Calu3 (cell line): ENCODE data around the gene BPIFB2. TPM values are rescaled to one million over a fixed set of nuclear protein-coding genes. Genes with fewer than 3 reads are reported as not detected.

ENCODE experiments used
- BruUV-seq: library from RNA; stranded (reverse); fragments of 400-500 nt; replicated peaks from 2 replicates; lab custom pipeline; 2021; lab: Mats Ljungman, UMichigan
- CTCF ChIA-PET: fragments of 300-600 bp; sonication (Branson Sonifier 250); formaldehyde crosslinking; loops from one replicate; lab custom pipeline; 2022; ENCODE audit warnings: antibody characterized with exemption; lab: Charles Lee
- DNase-seq: peaks from one replicate; pipeline ENCODE4 v3.0.0; 2022
- H3K27ac Mint-ChIP-seq: one replicate; pipeline ENCODE4 v1.8.0; 2022; ENCODE audit warnings: mixed read lengths; ENCODE audit not compliant: unreplicated experiment
- H3K27me3 Mint-ChIP-seq: one replicate; pipeline ENCODE4 v1.8.0; 2022; ENCODE audit warnings: mixed read lengths; ENCODE audit not compliant: unreplicated experiment
- H3K36me3 Mint-ChIP-seq: one replicate; pipeline ENCODE4 v1.8.0; 2022; ENCODE audit warnings: mild to moderate bottlenecking, moderate library complexity, mixed read lengths; ENCODE audit not compliant: insufficient read depth, unreplicated experiment
- H3K4me1 Mint-ChIP-seq: one replicate; pipeline ENCODE4 v1.8.0; 2022; ENCODE audit warnings: mild to moderate bottlenecking, low read depth, mixed read lengths; ENCODE audit not compliant: unreplicated experiment
- H3K4me3 Mint-ChIP-seq: one replicate; pipeline ENCODE4 v1.8.0; 2022; ENCODE audit warnings: mild to moderate bottlenecking, low read depth, moderate library complexity, mixed read lengths; ENCODE audit not compliant: unreplicated experiment
- H3K9me3 Mint-ChIP-seq: one replicate; pipeline ENCODE4 v1.8.0; 2022; ENCODE audit warnings: low read depth, mixed read lengths; ENCODE audit not compliant: unreplicated experiment
- CTCF ChIP-seq: fragments of 200-600 bp; IDR thresholded peaks from one replicate; pipeline ENCODE4 v1.8.0; 2022; ENCODE audit warnings: antibody characterized with exemption; ENCODE audit not compliant: unreplicated experiment
- intact Hi-C: fragments of 100-400 bp; cut with micrococcal nuclease; formaldehyde crosslinking; loops from one replicate; pipeline ENCODE4 v1.10.0; 2022; ENCODE audit not compliant: unreplicated experiment
- total RNA-seq: library from RNA; stranded (reverse); gene quantifications from 2 replicates; pipeline ENCODE4 v1.2.3, GENCODE V29; 2022

The BPIFB2 gene
- total RNA-seq, 1 experiment from 2014 or later: not detected

GRCh38 chr20:33037456-33037855 lies 30.0 kb downstream of the BPIFB2 start:
- no TSS peak for BruUV-seq
- no peak for DNase-seq
- CTCF ChIA-PET: no interaction called here
- Mint-ChIP-seq H3K4me3 (no peak overlapping the region), H3K36me3 (no peaks in the 10 kb centered on the region), H3K27me3 (peaks cover 53% of the 10 kb centered on the region), H3K9me3 (no peaks in the 10 kb centered on the region), H3K27ac (no peak overlapping the region), H3K4me1 (no peaks in the 10 kb centered on the region)
- intact Hi-C loops: no loop called here
- TF ChIP-seq CTCF: no peak

- no peak overlapping the region for H3K4me3 Mint-ChIP-seq
- no peak for DNase-seq
- no peak overlapping the region for H3K27ac Mint-ChIP-seq
- intact Hi-C loops: no loop called here
- H3K36me3 Mint-ChIP-seq: no peaks in the 10 kb centered on the region
- no peak for TF ChIP-seq CTCF
- BruUV-seq: no TSS peak
- H3K27me3 Mint-ChIP-seq: peaks cover 61% of the 10 kb centered on the region
- no peaks in the 10 kb centered on the region for H3K9me3 Mint-ChIP-seq
- H3K4me1 Mint-ChIP-seq: no peaks in the 10 kb centered on the region
- CTCF ChIA-PET: no interaction called here
Measured at GRCh38 chr20:33038243-33038642, 30.7 kb downstream of the BPIFB2 start.

- DNase-seq: no peak
- CTCF ChIA-PET: interaction anchor here (1.2 kb wide), 1 partner anchor 12 kb away, joined by 3 read pairs; the partner anchor contains the start of gene BPIFB3
- no peaks in the 10 kb centered on the region for H3K4me1 Mint-ChIP-seq
- no peaks in the 10 kb centered on the region for H3K36me3 Mint-ChIP-seq
- H3K27ac Mint-ChIP-seq: no peak overlapping the region
- intact Hi-C loops: no loop called here
- H3K9me3 Mint-ChIP-seq: no peaks in the 10 kb centered on the region
- TF ChIP-seq CTCF: no peak
- peaks cover 99% of the 10 kb centered on the region for H3K27me3 Mint-ChIP-seq
- H3K4me3 Mint-ChIP-seq: no peak overlapping the region
- BruUV-seq: no TSS peak
Measured at GRCh38 chr20:33042430-33042829, 34.9 kb downstream of the BPIFB2 start.

- BruUV-seq: no TSS peak
- intact Hi-C loops: no loop called here
Measured at GRCh38 chr20:33042983-33043730, 35.7 kb downstream of the BPIFB2 start.

More at GRCh38 chr20:33042983-33043730, 35.7 kb downstream of the BPIFB2 start:
- Mint-ChIP-seq H3K9me3 (no peaks in the 10 kb centered on the region), H3K4me3 (no peak overlapping the region), H3K27ac (no peak overlapping the region), H3K27me3 (peaks cover 99% of the 10 kb centered on the region), H3K36me3 (no peaks in the 10 kb centered on the region), H3K4me1 (no peaks in the 10 kb centered on the region)
- CTCF ChIA-PET: interaction anchor here (1.2 kb wide), 1 partner anchor 11 kb away, joined by 3 read pairs; the partner anchor contains the start of gene BPIFB3
- TF ChIP-seq CTCF: no peak
- DNase-seq: no peak
